Measurements from ENCODE around the gene SPTB.

DNA sequence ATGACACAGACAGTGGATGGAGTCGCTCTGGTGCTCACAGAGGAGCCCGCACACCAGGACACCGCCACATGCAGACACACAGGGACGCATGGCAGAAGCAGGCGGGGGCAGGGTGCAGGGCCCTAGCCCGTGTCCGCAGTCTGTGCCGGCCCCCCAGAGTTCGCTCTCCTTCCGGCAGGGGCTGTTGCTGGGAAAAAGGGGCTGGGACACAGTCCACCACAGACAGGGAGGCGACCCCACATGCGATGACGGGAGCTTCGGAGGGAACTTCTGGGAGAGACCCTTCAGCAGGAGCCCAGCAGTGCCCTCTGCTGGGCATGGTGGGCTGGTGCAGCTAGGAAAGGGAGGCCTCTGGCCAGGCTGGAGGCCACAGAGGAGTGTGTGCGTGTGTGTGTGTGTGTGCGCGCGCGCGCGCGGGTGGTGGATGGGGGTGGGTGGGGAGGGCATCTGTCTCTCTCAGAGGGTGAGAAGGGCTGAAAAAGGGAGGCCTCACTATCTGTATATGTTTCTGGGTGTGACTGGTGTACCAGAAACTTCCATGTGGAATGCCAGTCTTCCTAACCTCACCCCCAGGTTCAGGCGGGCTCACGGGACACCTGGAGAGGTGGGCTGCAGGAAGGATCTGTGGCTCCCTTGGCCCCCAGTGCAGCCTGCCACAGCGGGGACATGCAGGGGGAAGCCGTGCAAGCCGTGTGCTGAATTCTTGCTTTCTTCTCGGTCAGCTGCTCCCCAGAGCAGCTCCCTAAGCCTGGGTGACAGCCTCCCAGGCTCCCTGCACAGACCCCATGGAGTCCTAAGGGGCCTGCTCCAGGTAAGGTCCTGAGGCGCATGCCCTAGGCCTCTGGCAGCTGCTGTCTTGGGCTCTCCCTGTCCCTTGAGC, 114.8 kb downstream of the SPTB start:
- TF ChIP-seq, protein P1, sequence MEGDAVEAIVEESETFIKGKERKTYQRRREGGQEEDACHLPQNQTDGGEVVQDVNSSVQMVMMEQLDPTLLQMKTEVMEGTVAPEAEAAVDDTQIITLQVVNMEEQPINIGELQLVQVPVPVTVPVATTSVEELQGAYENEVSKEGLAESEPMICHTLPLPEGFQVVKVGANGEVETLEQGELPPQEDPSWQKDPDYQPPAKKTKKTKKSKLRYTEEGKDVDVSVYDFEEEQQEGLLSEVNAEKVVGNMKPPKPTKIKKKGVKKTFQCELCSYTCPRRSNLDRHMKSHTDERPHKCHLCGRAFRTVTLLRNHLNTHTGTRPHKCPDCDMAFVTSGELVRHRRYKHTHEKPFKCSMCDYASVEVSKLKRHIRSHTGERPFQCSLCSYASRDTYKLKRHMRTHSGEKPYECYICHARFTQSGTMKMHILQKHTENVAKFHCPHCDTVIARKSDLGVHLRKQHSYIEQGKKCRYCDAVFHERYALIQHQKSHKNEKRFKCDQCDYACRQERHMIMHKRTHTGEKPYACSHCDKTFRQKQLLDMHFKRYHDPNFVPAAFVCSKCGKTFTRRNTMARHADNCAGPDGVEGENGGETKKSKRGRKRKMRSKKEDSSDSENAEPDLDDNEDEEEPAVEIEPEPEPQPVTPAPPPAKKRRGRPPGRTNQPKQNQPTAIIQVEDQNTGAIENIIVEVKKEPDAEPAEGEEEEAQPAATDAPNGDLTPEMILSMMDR (conservative IDR thresholded peaks at IDR 0.05; ENCODE audit: low read depth, low read length), result peak; percentile 86
- TF ChIP-seq EZH2 (IDR thresholded peaks at IDR 0.05; ENCODE audit: low read length, unreplicated experiment), result no peak

Measured in PC-3 (cell line).